NCI-H2196 (cell line): ENCODE data around the gene CAMSAP1.
A peak's percentile ranks its signal among the peaks of the same experiment; 100 is the strongest.

ENCODE experiments used
- DNase-seq: peaks from one replicate; lab custom pipeline; 2025; ENCODE audit not compliant: unreplicated experiment; lab: John Stamatoyannopoulos, UW

CAMSAP1 gene

GRCh38 chr9:135815830-135816650 is 91.3 kb downstream of the CAMSAP1 start:
- DNase-seq: peak; percentile 31

- no peak for DNase-seq
Measured at GRCh38 chr9:135815413-135815812, 91.9 kb downstream of the CAMSAP1 start.

DNA sequence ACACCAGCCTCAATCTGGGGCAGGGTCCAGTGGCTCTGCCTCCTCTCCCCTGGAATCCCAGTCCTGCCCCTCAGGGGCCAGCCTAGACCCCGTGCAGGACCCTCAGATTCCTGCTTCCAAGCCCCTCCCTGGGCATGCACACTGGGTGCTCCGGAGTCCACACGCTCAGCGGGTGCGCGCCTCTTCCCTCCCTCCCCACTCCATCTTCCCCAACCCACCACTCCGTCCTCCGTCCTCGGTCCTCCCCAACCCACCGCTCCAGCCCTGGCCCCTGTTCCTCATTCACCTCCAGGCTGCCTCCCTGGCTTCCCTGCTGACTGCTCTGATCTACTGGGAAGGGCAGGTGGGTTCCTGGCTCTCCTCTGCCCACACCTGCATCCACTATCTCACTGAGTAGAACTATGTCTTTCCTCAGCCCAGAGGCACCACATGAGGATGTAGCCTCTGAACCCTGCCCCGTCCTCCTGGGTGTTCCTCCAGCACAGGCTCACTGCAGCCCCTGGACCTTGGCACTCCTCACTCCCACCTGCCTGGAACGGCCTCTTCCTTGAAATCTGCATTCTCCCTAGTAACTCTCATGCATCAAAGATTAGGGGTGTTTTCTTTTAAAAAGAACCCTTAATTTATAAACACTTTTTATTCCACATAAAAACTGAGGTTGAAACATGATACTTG is 92.8 kb downstream of the CAMSAP1 start:
- DNase-seq: no peak

DNA sequence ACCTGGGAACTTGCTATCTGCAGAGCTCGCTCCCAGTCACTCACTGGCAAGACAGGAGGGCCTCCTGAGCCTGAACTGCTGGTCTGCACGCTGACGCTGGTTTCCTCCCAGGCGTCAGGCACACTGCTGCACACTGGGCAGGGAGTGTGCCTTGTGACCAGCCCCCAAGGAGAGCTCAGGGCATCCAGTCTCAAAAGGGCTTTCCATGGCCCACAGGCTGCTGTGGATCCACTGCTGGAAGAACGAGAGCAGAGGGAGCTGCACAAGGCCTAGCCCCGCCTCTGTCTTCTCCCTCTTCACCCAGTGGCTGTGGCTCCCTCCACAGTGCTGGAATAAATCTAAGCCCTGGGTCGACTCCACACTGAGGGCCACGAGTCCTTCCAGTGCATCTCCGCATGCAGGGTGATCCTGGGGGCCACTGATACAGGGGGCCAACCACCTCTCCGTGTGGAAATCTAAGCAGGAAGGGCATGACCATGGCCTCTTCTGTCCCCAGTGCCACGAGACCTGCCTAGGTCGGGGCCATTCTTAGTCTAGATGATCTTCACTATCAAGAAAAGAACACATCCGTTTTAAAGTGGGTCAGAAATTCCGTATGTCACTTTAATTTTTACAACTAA is 93.6 kb downstream of the CAMSAP1 start:
- no peak for DNase-seq

DNA sequence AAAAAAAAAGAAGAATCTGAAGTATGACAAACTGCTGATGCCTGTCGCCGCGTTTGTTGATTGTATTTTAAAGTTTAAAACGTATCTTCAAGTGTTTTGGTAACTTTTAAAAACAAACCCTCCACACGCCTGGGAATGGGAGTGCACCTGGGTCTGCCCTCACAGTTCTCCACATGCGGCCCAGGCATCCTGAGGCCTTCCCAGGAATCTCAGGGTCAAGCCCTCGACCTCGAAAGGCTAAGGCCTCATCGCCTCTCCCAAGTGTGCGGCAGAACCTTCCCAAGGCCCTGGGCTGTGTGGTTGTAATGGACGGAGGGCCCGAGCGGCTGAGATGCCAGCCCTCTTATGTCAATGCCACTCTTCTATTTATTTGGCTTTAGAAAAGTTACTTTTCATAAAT is 94.4 kb downstream of the CAMSAP1 start:
- no peak for DNase-seq

GRCh38 chr9:135811801-135812200 is 95.5 kb downstream of the CAMSAP1 start:
- DNase-seq: peak; percentile 57

- no peak for DNase-seq
Measured at GRCh38 chr9:135810806-135811575, 96.4 kb downstream of the CAMSAP1 start.

GRCh38 chr9:135809166-135809565 is 98.2 kb downstream of the CAMSAP1 start:
- DNase-seq: no peak

- no peak for DNase-seq
Measured at GRCh38 chr9:135805422-135806022, 101.8 kb downstream of the CAMSAP1 start.

GRCh38 chr9:135804581-135805421 is 102.5 kb downstream of the CAMSAP1 start:
- DNase-seq: no peak

DNA sequence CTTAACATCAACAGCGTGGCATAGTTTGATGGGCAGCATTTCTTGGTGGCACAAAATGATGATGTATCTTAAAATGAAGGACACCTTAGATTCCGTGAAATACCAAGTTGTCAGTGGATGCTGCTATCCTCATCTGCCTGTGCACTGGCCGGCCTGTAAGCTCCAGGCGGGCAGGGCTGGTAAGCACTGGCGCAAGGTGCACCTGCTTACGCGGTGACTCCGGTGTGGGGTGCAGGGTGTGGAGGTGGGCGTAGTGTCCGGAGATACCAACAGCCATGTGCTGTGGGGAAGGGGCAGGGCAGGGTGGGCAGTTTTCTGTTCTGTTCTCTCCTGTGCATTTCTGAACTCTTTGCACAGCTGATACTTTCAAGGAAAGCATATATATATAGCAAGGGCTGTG is 103.9 kb downstream of the CAMSAP1 start:
- no peak for DNase-seq

- no peak for DNase-seq
Measured at GRCh38 chr9:135802876-135803419, 104.4 kb downstream of the CAMSAP1 start.

DNA sequence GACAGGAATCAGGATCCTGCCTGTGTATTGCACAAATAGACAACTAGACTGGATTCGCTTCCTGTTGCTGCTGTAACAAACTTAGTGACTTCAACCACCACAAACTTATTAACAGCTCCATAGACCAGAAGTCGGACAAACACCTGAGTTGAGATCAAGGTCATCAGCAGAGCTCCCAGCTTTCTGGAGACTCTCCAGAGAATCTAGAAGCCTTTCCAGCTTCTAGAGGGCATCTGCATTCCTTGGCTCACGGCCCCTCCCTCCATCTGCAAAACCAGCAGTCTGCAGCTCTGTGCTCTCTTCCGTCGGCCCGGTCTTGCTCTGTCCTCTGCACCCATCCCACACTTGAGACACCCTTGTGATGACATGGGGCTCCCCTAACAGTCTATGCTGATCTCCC is 106.3 kb downstream of the CAMSAP1 start:
- no peak for DNase-seq

DNA sequence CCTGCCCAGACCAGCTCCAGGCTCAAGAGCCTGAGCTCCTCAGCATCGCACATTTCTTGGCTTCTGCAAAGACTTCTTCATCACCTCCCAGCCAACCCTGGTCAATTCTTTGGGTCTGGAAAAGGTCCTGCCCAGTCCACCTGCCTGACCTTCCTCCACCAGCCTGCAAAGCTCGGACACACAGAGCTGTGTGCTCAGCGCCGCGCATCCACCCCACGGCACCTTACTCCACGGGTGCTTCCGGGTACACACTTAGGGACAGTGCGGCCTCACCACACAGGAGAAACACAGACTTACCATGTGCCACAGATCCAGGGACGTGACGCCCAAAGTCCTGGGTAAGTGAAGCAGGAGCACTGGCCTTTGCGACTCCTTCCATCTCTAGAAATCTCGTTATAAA is 108.1 kb downstream of the CAMSAP1 start:
- no peak for DNase-seq

- DNase-seq: no peak
Measured at GRCh38 chr9:135798263-135798585, 109.1 kb downstream of the CAMSAP1 start.

DNA sequence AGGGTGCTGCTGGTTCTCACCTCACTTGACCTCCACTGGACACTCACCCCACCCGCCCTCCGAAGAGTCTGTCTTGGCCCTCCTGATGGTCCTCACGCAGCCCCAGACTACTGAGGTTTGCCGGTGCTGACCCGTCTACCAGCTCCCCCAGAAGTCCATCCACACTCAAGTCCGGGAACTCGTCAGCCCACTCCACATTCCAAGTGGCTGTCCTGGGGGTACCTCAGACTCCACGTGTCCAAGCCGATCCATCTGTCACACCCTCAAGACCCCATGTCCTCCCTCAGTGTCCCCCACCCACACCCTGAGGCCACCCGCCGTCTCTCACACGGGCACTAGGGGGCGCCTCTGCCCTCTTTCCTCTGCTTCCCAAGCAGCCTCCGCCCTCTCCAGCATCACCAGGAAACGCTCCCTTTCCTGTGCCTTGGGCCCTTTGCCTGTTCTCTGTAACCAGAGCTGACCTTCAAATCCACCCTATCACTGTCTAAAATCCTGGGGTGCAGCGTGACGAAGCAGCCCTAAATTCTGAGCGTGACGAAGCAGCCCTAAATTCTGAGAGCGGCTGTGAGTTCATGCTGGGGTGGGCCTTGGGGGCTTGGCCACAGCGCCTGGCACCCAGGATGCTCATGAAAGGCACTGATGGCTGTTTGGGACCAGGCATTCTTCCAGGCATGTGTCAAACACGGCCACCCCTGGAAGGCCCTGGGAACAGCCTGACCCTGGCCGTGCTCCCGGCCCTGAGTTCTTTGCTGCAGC is 109.7 kb downstream of the CAMSAP1 start:
- peak; percentile 60 for DNase-seq

DNA sequence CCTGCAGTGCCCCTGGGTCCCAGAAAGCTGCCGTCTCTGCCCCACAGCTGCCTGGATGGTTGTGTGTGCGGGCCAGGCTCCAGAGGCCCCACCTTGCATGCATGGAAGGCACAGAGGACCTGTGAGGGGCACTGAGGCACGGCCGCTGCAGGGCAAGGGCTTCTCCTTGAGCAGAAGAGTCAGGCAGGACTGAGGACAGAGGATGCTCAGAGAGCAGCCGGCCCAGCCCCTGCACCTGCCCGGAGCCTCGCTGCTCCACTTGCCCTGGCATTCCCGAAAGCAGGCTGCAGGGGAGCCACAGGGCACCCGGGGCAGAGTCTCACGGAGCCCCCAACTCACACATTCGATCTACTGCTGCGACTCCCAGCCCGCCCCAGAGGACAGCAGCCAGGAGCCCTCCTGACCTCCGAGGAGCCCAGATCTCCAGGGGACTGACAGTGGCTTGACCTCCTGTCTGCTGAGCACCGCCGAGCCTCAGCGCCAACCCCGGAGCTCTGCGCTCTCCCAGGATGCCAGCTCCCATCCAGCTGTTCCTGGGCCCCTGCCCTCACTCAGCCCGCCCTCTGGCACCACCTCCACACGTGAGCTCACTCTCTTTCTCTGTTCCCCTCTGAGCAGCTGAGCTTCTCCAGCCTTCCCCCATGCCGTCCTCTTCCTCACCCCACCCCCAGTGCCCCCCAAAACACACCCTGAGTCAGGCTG is 110.4 kb downstream of the CAMSAP1 start:
- DNase-seq: peak; percentile 3

DNA sequence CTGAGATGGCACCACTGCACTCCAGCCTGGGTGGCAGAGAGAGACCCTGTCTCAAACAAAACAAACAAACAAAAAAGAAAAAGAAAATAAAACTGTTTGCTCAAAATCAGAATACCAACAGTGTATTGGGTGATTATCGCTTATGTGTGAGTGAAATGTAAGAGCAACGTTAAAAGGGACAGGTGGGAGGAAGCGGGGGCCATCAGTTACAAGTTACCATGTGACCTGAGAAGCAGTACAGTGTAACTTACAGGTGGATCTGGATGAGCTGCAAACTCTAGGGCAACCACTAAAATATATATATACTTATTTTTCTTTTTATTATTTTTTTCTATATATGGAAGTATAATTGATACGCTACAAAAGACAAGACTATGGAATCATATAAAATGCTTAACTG is 112.0 kb downstream of the CAMSAP1 start:
- no peak for DNase-seq
